Measurements from ENCODE around the gene MTG1.

GRCh38 chr10:133373174-133374090 is 20.5 kb upstream of the MTG1 start, which contains the start of gene ECHS1:
- TF ChIP-seq CTCF (IDR thresholded peaks at IDR 0.05; ENCODE audit: low read length) (no peak), EZH2 (IDR thresholded peaks at IDR 0.05; ENCODE audit: borderline replicate concordance, low read length) (no peak)
